Measurements from ENCODE around the gene CCNI. TPM values are rescaled to one million over a fixed set of nuclear protein-coding genes. Genes with fewer than 3 reads are reported as not detected.
A peak's percentile ranks its signal among the peaks of the same experiment; 100 is the strongest.
"Not testable (repeated sequence)": the region's sequence is repeated elsewhere in the genome, so short reads cannot be mapped to it uniquely, and the experiment has no call there.

CCNI gene
- total RNA-seq, 3 donors from 2014 or later, result 108 to 123 (median 114) TPM

- Mint-ChIP-seq H3K27me3 (ENCODE audit: low read depth) (no peaks in the 10 kb centered on the region), H3K36me3 (ENCODE audit: insufficient read depth) (peaks cover 7% of the 10 kb centered on the region), H3K9me3 (no peaks in the 10 kb centered on the region), H3K4me1 (ENCODE audit: low read depth) (peaks cover 52% of the 10 kb centered on the region), H3K4me3 (no peak overlapping the region)
- DNase-seq (no peak), ATAC-seq (no peak)
Observed at GRCh38 chr4:77073106-77073809, 2.5 kb downstream of the CCNI start.

- Mint-ChIP-seq H3K4me1 (ENCODE audit: low read depth) (peaks cover 47% of the 10 kb centered on the region), H3K36me3 (ENCODE audit: insufficient read depth) (peaks cover 7% of the 10 kb centered on the region), H3K27me3 (ENCODE audit: low read depth) (no peaks in the 10 kb centered on the region), H3K9me3 (no peaks in the 10 kb centered on the region), H3K4me3 (peak overlapping the region; percentile 63)
- ATAC-seq (no peak), DNase-seq (peak; percentile 42)
Observed at GRCh38 chr4:77072195-77072753, 3.5 kb downstream of the CCNI start.

- DNase-seq; ATAC-seq; H3K4me3 Mint-ChIP-seq; H3K27me3 Mint-ChIP-seq (ENCODE audit: low read depth); H3K9me3 Mint-ChIP-seq; H3K36me3 Mint-ChIP-seq (ENCODE audit: insufficient read depth): not testable (repeated sequence)
- H3K4me1 Mint-ChIP-seq (ENCODE audit: low read depth), result peaks cover 46% of the 10 kb centered on the region
Observed at GRCh38 chr4:77069514-77069913, 6.3 kb downstream of the CCNI start.

- Mint-ChIP-seq H3K4me3 (no peak overlapping the region), H3K27me3 (ENCODE audit: low read depth) (no peaks in the 10 kb centered on the region), H3K36me3 (ENCODE audit: insufficient read depth) (peaks cover 21% of the 10 kb centered on the region), H3K9me3 (no peaks in the 10 kb centered on the region), H3K4me1 (ENCODE audit: low read depth) (peaks cover 34% of the 10 kb centered on the region)
- DNase-seq, result no peak
- ATAC-seq, result no peak
Observed at GRCh38 chr4:77065382-77065781, 10.4 kb downstream of the CCNI start.

GRCh38 chr4:77062856-77063255, 12.9 kb downstream of the CCNI start:
- no peak overlapping the region for H3K4me3 Mint-ChIP-seq
- no peaks in the 10 kb centered on the region for H3K27me3 Mint-ChIP-seq (ENCODE audit: low read depth)
- no peaks in the 10 kb centered on the region for H3K9me3 Mint-ChIP-seq
- H3K4me1 Mint-ChIP-seq (ENCODE audit: low read depth), result peaks cover 26% of the 10 kb centered on the region
- DNase-seq (no peak), ATAC-seq (peak in 1 of 2 donors; percentile 25)
- peaks cover 20% of the 10 kb centered on the region for H3K36me3 Mint-ChIP-seq (ENCODE audit: insufficient read depth)

GRCh38 chr4:77052352-77052751, 23.4 kb downstream of the CCNI start:
- Mint-ChIP-seq H3K27me3 (ENCODE audit: low read depth) (no peaks in the 10 kb centered on the region), H3K9me3 (no peaks in the 10 kb centered on the region), H3K4me3 (no peak overlapping the region), H3K36me3 (ENCODE audit: insufficient read depth) (peaks cover 38% of the 10 kb centered on the region), H3K4me1 (ENCODE audit: low read depth) (peaks cover 6% of the 10 kb centered on the region)
- DNase-seq (peak; percentile 62), ATAC-seq (peak; percentile 59 to 74)

- Mint-ChIP-seq H3K27me3 (ENCODE audit: low read depth) (no peaks in the 10 kb centered on the region), H3K4me1 (ENCODE audit: low read depth) (peaks cover 4% of the 10 kb centered on the region), H3K36me3 (ENCODE audit: insufficient read depth) (peaks cover 34% of the 10 kb centered on the region), H3K4me3 (no peak overlapping the region), H3K9me3 (no peaks in the 10 kb centered on the region)
- ATAC-seq, result no peak
- DNase-seq, result no peak
Observed at GRCh38 chr4:77050962-77051361, 24.8 kb downstream of the CCNI start.

- ATAC-seq (no peak), DNase-seq (no peak)
- Mint-ChIP-seq H3K27me3 (ENCODE audit: low read depth) (no peaks in the 10 kb centered on the region), H3K4me3 (no peak overlapping the region), H3K9me3 (no peaks in the 10 kb centered on the region), H3K36me3 (ENCODE audit: insufficient read depth) (peaks cover 25% of the 10 kb centered on the region), H3K4me1 (ENCODE audit: low read depth) (peaks cover 12% of the 10 kb centered on the region)
Observed at GRCh38 chr4:77047037-77047436, 28.8 kb downstream of the CCNI start.

GRCh38 chr4:77045490-77045889, 30.3 kb downstream of the CCNI start:
- H3K27me3 Mint-ChIP-seq (ENCODE audit: low read depth), result no peaks in the 10 kb centered on the region
- H3K4me3 Mint-ChIP-seq, result no peak overlapping the region
- no peak for DNase-seq
- H3K4me1 Mint-ChIP-seq (ENCODE audit: low read depth), result peaks cover 14% of the 10 kb centered on the region
- ATAC-seq, result no peak
- H3K9me3 Mint-ChIP-seq, result no peaks in the 10 kb centered on the region
- H3K36me3 Mint-ChIP-seq (ENCODE audit: insufficient read depth), result peaks cover 21% of the 10 kb centered on the region

- DNase-seq, result no peak
Observed at GRCh38 chr4:77044461-77045150, 31.2 kb downstream of the CCNI start.

GRCh38 chr4:77043507-77044136, 32.2 kb downstream of the CCNI start:
- DNase-seq (no peak), ATAC-seq (no peak)
- no peaks in the 10 kb centered on the region for H3K9me3 Mint-ChIP-seq
- no peaks in the 10 kb centered on the region for H3K27me3 Mint-ChIP-seq (ENCODE audit: low read depth)
- H3K4me3 Mint-ChIP-seq, result no peak overlapping the region
- H3K4me1 Mint-ChIP-seq (ENCODE audit: low read depth), result peaks cover 14% of the 10 kb centered on the region
- peaks cover 22% of the 10 kb centered on the region for H3K36me3 Mint-ChIP-seq (ENCODE audit: insufficient read depth)

More at GRCh38 chr4:77044461-77045150, 31.2 kb downstream of the CCNI start:
- Mint-ChIP-seq H3K4me3 (no peak overlapping the region), H3K27me3 (ENCODE audit: low read depth) (no peaks in the 10 kb centered on the region), H3K36me3 (ENCODE audit: insufficient read depth) (peaks cover 15% of the 10 kb centered on the region), H3K9me3 (no peaks in the 10 kb centered on the region), H3K4me1 (ENCODE audit: low read depth) (peaks cover 14% of the 10 kb centered on the region)
- peak; percentile 40 to 50 for ATAC-seq

- Mint-ChIP-seq H3K36me3 (ENCODE audit: insufficient read depth) (peaks cover 19% of the 10 kb centered on the region), H3K9me3 (no peaks in the 10 kb centered on the region), H3K27me3 (ENCODE audit: low read depth) (no peaks in the 10 kb centered on the region), H3K4me1 (ENCODE audit: low read depth) (peaks cover 12% of the 10 kb centered on the region), H3K4me3 (no peak overlapping the region)
- DNase-seq (no peak), ATAC-seq (no peak)
Observed at GRCh38 chr4:77040854-77041725, 34.7 kb downstream of the CCNI start.

- H3K36me3 Mint-ChIP-seq (ENCODE audit: insufficient read depth), result peaks cover 23% of the 10 kb centered on the region
- ATAC-seq (no peak), DNase-seq (no peak)
- no peaks in the 10 kb centered on the region for H3K27me3 Mint-ChIP-seq (ENCODE audit: low read depth)
- H3K4me3 Mint-ChIP-seq, result no peak overlapping the region
- no peaks in the 10 kb centered on the region for H3K9me3 Mint-ChIP-seq
- H3K4me1 Mint-ChIP-seq (ENCODE audit: low read depth), result peaks cover 11% of the 10 kb centered on the region
Observed at GRCh38 chr4:77040270-77040669, 35.5 kb downstream of the CCNI start.

- Mint-ChIP-seq H3K4me3 (no peak overlapping the region), H3K9me3 (no peaks in the 10 kb centered on the region), H3K4me1 (ENCODE audit: low read depth) (peaks cover 7% of the 10 kb centered on the region), H3K27me3 (ENCODE audit: low read depth) (no peaks in the 10 kb centered on the region), H3K36me3 (ENCODE audit: insufficient read depth) (peaks cover 27% of the 10 kb centered on the region)
- ATAC-seq (no peak), DNase-seq (no peak)
Observed at GRCh38 chr4:77039796-77040195, 36.0 kb downstream of the CCNI start.

Data from activated T-cell treated with anti-CD3 and anti-CD28 coated beads, Interleukin-2, amount 50 U/mL, for 4 hours (primary cell).